Glutamatergic neuron (in vitro differentiated cells): ENCODE data around the gene SLCO2A1. TPM values are rescaled to one million over a fixed set of nuclear protein-coding genes. Genes with fewer than 3 reads are reported as not detected.

Experiments
- DNase-seq: peaks from one replicate; pipeline ENCODE4 v3.0.0; 2022
- H3K27ac Mint-ChIP-seq: one replicate; pipeline ENCODE4 v1.8.0; 2020; ENCODE audit warnings: mild to moderate bottlenecking, mixed read lengths, inconsistent platforms; ENCODE audit not compliant: unreplicated experiment
- H3K27me3 Mint-ChIP-seq: one replicate; pipeline ENCODE4 v1.8.0; 2020; ENCODE audit warnings: mild to moderate bottlenecking, moderate library complexity, mixed read lengths, inconsistent platforms; ENCODE audit not compliant: unreplicated experiment
- H3K36me3 Mint-ChIP-seq: one replicate; pipeline ENCODE4 v1.8.0; 2020; ENCODE audit warnings: mild to moderate bottlenecking, mixed read lengths, inconsistent platforms; ENCODE audit not compliant: unreplicated experiment
- H3K4me1 Mint-ChIP-seq: one replicate; pipeline ENCODE4 v1.8.0; 2020; ENCODE audit warnings: mild to moderate bottlenecking, low read depth, mixed read lengths, inconsistent platforms; ENCODE audit not compliant: unreplicated experiment
- H3K4me3 Mint-ChIP-seq: one replicate; pipeline ENCODE4 v1.8.0; 2020; ENCODE audit warnings: mild to moderate bottlenecking, mixed read lengths, inconsistent platforms; ENCODE audit not compliant: unreplicated experiment
- H3K9me3 Mint-ChIP-seq: one replicate; pipeline ENCODE4 v1.8.0; 2020; ENCODE audit warnings: mild to moderate bottlenecking, moderate library complexity, mixed read lengths, inconsistent platforms; ENCODE audit not compliant: unreplicated experiment
- total RNA-seq: library from RNA; stranded (reverse); fragmentation: NEBNext Ultra II Directional; extraction: Animal tissue kit (Norgen Biotek cat#: 25700); gene quantifications from one replicate; pipeline ENCODE4 v1.2.1, GENCODE V29; 2021; ENCODE audit not compliant: unreplicated experiment
- TF ChIP-seq, protein P1 (sequence below): fragments of 200-600 bp; sonication (generic); IDR thresholded peaks from one replicate; pipeline ENCODE4 v1.5.0; 2021; ENCODE audit not compliant: partially characterized antibody, unreplicated experiment

SLCO2A1 gene
- total RNA-seq, 1 donor from 2014 or later: not detected

DNA sequence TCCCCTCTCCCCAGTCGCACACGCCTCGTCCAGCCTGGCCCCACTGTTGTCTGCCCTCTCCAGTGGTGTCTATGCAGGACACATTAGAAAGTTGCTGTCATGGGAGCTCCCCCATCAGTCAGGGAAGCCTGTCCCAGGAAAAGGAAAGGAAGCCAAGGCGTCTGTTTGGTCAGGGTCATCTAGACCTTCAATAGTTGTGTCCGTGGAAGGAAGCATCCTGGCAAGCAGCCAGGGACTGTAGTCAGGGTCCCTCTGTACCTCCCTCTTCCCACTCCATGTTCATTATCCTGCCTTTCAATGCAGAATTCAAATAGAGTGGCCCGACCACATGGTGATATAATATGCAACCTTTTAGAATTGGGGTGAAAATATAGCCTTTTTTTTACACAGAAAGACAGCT lies 73.4 kb downstream of the SLCO2A1 start:
- no peak for DNase-seq
- peaks cover 1% of the 10 kb centered on the region for H3K27me3 Mint-ChIP-seq
- H3K36me3 Mint-ChIP-seq: no peaks in the 10 kb centered on the region
- H3K9me3 Mint-ChIP-seq: peaks cover 4% of the 10 kb centered on the region
- no peak overlapping the region for H3K27ac Mint-ChIP-seq
- TF ChIP-seq, protein P1, sequence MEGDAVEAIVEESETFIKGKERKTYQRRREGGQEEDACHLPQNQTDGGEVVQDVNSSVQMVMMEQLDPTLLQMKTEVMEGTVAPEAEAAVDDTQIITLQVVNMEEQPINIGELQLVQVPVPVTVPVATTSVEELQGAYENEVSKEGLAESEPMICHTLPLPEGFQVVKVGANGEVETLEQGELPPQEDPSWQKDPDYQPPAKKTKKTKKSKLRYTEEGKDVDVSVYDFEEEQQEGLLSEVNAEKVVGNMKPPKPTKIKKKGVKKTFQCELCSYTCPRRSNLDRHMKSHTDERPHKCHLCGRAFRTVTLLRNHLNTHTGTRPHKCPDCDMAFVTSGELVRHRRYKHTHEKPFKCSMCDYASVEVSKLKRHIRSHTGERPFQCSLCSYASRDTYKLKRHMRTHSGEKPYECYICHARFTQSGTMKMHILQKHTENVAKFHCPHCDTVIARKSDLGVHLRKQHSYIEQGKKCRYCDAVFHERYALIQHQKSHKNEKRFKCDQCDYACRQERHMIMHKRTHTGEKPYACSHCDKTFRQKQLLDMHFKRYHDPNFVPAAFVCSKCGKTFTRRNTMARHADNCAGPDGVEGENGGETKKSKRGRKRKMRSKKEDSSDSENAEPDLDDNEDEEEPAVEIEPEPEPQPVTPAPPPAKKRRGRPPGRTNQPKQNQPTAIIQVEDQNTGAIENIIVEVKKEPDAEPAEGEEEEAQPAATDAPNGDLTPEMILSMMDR: no peak
- no peak overlapping the region for H3K4me3 Mint-ChIP-seq
- no peaks in the 10 kb centered on the region for H3K4me1 Mint-ChIP-seq

DNA sequence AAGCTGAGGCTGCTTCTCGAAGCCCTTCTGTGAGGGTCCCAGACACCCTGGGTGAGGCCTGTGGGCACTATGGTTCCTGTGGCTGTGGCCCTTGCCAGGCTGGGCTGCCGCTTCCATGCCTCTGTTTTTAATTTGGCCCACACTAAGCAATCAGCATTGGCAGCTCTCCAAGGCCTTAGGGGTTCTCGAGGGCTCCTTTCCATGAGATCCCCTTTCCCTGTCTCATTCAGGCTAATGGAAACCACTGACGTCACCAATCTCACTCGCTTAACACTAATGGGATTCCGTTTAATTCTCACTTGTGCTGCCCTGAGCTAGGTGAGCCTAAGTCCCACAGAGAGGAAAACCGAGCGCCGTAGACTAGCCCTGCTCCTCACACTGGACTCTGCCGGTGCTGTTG lies 73.8 kb downstream of the SLCO2A1 start:
- no peak overlapping the region for H3K27ac Mint-ChIP-seq
- H3K27me3 Mint-ChIP-seq: peaks cover 1% of the 10 kb centered on the region
- no peak overlapping the region for H3K4me3 Mint-ChIP-seq
- no peaks in the 10 kb centered on the region for H3K36me3 Mint-ChIP-seq
- H3K4me1 Mint-ChIP-seq: no peaks in the 10 kb centered on the region
- no peak for DNase-seq
- H3K9me3 Mint-ChIP-seq: peaks cover 4% of the 10 kb centered on the region
- TF ChIP-seq, protein P1: no peak

DNA sequence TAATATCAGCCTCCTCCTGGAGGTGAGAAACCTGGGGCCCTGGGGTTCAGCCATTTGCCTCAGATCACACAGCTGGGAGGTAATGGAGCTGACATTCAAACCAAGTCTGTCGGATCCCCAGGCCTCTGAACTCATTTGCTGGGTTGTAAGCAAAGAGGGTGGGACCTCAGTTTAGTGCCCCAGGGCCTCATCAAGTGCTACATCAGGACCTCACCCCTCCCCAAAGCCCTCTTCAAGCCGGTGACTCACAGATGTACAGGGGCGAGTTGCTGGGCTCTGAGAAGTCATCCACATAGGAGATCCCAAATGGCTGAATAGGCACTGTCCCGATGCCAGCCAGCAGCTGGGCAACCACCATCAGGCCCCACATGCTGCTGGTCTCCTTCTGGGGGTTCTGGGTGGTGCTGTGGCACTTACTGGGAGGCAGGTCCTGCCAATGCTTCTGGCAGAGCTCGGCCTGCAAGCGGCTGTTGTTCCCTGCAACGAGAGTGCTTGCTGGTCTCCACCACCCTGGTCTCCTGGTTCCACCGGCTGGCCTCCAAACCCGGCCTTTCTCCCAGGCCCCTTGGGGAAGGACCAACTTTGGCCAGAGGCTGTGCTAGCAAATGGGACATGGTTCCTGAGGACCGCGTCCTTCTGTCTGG lies 74.9 kb downstream of the SLCO2A1 start:
- Mint-ChIP-seq H3K36me3 (no peaks in the 10 kb centered on the region), H3K4me1 (no peaks in the 10 kb centered on the region), H3K4me3 (no peak overlapping the region), H3K9me3 (peaks cover 4% of the 10 kb centered on the region), H3K27ac (no peak overlapping the region), H3K27me3 (peaks cover 1% of the 10 kb centered on the region)
- TF ChIP-seq, protein P1: no peak
- no peak for DNase-seq

DNA sequence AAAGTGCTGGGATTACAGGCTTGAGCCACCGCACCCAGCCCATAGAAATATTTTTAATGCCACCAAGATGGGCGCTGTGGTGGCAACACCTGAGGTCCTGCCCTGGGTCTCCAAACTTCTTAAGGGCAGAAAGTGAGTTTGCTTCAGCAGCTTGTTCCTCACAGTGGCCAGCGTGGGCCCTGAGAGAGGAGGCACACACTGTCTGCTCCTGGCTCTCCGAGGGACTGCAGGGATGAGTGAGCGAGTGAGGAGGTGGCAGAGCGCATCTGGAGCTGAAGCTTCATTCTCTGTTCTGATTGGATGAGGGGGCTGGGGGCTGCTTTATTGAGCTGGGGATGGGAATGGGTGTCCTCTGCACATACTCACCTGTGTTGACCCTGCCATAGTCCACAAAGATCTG lies 76.4 kb downstream of the SLCO2A1 start:
- DNase-seq: no peak
- Mint-ChIP-seq H3K27me3 (peaks cover 2% of the 10 kb centered on the region), H3K4me3 (no peak overlapping the region), H3K36me3 (no peaks in the 10 kb centered on the region), H3K4me1 (no peaks in the 10 kb centered on the region), H3K27ac (no peak overlapping the region), H3K9me3 (peaks cover 5% of the 10 kb centered on the region)
- TF ChIP-seq, protein P1: no peak

DNA sequence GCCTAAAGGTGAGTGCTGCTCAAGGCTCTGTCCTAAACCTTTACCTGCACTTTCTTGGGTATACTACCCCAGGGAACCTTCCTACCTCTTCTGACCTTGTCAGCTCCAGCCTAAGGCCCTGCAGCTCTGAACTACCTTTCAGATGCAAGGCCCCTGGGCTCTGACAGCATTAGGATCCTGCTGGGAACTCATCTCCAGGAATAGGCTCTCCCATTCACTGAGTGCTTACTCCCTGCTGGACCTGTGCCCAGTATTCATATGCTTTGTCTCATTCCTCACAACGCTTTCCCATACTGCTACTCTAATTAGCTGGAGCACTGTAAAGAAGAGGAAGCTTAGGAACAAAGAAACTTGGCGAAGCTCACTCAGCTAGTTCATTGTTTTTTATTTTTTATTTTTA lies 80.3 kb downstream of the SLCO2A1 start:
- DNase-seq: no peak

More for the DNA sequence above, 80.3 kb downstream of the SLCO2A1 start:
- Mint-ChIP-seq H3K9me3 (peaks cover 5% of the 10 kb centered on the region), H3K4me3 (no peak overlapping the region), H3K27ac (no peak overlapping the region), H3K27me3 (peaks cover 3% of the 10 kb centered on the region), H3K36me3 (no peaks in the 10 kb centered on the region), H3K4me1 (no peaks in the 10 kb centered on the region)
- TF ChIP-seq, protein P1: no peak
